HG03342 (cell line): ENCODE results near the gene ATP8A2.
"Not testable (repeated sequence)": the region's sequence is repeated elsewhere in the genome, so short reads cannot be mapped to it uniquely, and the experiment has no call there.

ENCODE experiments used
- ATAC-seq: cut with Tn5 transposase; IDR thresholded peaks from one replicate; pipeline ENCODE4 v1.9.1; 2021; ENCODE audit warnings: mild to moderate bottlenecking, moderate library complexity; ENCODE audit not compliant: unreplicated experiment

The ATP8A2 gene

DNA sequence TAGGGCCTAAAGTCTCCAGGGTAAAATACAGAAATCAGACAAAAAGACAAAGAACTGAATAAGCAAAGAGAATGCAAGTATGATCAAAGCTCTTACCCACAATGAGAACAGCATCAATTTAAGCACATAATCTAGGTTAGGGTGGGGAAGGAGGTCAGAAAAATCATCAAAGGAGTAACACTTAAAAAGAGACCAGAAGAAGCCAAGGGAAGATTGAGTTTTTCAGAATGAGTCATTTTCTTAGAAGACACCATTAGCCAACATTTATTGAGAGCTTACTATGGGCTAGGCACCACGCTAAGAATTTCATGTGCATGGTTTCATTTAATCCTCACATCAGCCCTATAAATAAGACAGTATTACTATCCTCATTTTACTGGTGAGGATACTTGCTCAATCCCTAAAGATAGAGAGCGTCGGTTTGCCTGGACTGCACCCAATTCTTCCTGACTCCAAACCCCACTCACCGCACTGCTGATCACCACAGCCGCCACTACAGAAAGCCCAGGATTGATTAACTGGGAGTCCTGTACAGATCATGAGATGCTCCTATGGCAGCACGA lies 681.7 kb downstream of the ATP8A2 start:
- ATAC-seq, result no peak

DNA sequence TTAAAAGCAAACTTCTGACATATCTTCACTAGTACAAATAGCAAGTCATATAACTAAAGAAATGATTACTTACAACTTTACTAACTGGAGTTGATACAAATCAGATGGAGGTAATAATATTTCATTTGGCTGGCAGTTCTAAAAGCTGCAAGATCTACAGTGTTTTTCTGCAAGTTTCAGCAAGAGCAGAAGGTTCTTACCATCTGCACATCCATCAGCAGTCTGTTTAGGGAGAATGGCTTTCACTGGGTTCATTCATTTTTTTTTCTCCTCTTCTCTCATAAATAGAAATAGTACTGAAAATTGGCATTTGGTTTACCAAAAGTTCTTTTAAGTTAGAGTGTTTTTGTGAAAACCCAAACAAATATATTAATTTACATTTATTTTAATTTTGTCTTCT lies 683.1 kb downstream of the ATP8A2 start:
- ATAC-seq, result no peak

DNA sequence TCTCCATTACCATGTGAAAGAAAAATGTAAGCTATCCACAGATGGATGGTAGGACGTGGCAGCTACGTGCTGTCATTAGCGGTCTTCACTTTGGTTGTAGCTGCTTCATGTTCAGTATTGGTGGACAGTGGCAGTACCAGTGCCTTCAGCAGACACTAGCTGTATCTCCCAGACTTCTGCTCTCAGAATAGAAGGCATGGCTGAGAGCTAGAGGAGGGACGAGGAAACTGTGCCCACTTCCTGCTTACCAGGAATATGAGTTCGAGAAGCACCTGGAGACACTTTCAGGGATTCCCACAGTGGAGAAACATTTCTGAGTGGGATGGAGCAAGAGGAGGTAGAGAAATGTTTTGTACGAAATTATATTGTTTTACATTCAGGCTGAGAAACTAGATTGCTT lies 686.9 kb downstream of the ATP8A2 start:
- ATAC-seq, result no peak

DNA sequence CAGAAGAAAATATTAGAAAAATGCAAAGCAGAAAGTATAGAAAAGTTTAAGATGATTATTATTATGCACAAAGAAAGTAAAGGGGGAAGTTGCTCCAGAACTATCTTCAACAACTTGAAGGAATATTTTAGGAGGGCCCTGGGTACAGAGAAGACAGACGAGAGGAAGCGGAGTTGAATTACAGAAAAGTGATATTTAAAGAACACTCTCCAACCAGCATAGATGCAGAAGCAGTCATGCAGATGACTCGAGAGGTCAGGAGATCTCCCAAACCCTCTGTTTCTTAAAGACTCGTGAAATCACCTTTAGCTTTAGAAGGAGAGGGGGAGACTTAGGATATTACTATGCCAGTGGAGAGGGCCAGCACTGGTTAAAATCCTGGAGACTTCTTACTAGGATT lies 688.6 kb downstream of the ATP8A2 start:
- no peak for ATAC-seq

DNA sequence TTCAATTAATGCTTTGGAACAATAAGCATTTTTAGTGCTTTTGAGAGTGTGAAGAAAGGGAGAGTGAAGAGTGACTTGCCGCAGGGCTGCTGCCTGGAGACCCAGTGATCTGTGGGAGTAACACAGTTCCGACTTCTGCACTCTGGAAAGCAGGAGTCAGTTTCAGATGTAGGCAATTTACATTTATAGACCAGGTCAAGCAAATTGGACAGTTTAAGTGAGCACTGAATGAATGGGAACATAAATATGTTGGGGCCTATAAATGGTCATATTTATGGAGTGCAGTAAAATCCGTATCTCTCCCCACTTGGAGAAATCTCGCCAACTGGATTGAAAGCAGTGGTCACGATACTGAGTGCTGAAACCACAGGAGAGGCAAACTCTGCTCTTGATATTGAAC lies 689.5 kb downstream of the ATP8A2 start:
- no peak for ATAC-seq

DNA sequence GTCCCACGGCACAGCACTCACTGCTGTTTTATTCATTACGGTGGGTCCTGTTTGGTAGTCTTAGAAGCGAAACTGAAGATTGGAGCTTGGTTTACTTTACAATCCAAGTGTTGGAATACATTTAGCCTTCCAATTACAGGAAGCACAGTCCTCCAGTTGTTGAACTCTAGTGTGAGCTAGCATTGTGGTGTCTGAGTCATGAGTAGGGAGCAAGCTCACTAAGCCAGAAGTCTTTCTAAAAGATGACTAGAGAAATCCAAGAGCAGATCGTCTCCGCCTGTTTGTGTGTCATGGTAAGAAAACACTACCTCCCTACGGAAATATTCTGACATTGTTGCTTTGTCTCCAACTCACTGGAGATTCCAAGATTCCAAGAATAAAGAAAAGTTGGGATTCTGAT lies 690.2 kb downstream of the ATP8A2 start:
- no peak for ATAC-seq

DNA sequence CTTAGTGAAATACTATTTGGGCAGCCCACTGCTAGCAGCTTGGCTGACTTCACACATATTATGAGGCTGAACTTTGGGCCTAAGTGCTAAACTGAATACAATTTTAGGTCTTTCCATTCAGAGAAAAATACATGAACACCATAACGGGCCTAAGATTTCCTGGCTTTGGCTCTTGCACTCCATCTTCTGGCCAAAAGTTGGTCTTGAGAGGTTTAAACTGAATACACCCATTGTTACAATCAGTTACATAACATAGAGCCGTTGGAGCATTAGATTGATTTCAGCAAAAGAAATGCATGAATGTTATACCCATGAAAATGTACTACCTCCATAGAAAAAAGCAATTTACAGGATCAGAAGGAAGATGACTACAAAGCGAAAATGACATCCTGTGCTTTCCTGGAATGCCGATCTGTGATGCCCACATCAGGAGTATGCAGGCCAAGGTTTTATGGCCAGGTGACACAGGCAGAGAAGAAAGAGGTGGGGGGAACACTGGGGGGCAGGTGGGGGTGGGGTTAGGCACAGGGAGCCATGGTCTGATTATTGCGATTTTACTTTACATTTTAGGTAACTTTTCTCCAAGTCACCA lies 691.2 kb downstream of the ATP8A2 start:
- no peak for ATAC-seq

DNA sequence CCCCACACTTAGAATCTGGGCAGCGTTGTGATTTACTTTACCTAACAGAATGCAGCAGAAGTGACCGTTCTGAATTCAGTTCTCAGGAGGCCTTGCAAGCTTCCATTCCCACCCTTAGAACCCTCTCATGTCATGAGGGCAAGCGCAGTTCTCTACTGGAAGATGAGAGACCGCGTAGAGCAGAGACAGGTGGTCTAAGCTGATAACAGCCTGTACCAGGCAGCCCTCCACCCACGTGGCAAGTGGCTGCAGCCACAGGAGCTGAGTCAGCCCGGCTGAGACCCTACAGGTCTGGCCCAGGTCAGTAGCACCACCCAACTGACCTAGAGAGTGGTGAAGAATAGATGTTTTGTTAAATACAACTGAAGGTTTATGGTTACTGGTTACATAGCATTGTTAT lies 694.7 kb downstream of the ATP8A2 start:
- not testable (repeated sequence) for ATAC-seq

DNA sequence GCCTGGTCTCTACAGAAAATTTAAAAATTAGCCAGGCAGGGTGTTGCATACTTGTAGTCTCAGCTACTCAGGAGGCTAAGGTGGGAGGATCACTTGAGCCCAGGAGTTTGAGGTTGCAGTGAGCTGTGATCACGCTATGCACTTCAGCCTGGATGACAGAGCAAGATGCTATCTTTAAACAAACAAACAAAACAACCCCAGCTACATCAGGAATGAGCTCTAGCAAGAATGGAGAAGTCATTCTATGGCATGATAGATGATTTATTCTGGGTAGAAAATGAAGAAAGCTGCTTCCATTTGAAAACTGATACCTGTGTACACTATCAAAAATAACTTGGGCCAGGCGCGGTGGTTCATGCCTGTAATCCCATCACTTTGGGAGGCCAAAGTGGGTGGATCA lies 695.8 kb downstream of the ATP8A2 start:
- ATAC-seq, result no peak

DNA sequence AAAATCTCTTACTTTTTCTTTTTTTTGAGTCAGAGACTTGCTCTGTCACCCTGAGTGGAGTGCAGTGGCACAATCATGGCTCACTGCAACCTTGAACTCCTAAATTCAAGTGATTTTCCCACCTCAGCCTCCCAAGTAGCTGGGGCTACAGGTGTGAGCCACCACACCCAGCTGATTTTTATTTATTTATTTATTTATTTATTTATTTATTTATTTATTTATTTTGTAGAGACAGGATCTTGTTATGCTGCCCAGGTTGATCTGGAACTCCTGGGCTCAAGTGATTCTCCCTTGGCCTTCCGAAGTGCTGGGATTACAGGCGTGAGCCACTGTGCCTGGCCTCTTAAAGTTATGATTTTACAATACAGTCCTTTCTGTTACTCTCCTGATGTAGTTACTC lies 696.6 kb downstream of the ATP8A2 start:
- ATAC-seq, result not testable (repeated sequence)

DNA sequence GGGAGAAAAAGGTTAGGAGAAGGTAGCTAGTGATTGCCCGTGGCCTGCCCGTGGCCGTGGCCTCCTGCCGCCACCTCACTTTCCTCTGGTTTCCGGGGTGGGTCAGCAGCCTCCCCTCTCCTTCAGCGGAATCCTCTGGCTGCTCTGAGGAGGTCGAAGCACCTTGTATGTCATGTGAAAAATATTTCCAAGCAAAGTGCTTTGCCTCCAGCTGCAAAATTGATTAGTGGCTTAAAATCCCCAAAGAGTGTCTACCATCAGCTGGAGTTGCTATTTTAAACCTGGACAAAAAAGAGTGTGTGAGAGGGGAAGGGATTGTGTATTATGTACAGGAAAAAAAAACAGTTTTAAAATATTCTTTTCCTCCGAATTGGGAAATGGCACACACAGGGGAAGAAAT lies 697.9 kb downstream of the ATP8A2 start:
- ATAC-seq, result not testable (repeated sequence)

DNA sequence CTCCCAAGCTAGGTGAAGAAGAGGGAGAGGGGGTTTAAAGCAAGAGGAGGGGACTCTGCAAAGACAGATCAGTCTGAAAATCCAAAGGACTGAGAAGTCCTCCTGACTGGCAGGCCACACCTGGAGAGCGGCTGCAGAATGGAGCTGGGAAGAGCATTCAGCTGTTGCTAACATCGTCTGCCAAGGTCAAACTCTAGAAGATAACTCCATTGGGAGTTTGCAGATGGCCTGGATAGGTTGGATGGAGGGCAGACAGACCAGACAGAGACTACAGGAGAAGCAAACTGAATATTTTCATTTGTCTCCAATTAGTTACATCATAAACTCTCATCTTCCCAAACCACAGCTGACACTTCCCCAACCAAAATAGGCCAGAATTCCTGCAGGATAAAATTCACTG lies 699.9 kb downstream of the ATP8A2 start:
- no peak for ATAC-seq

DNA sequence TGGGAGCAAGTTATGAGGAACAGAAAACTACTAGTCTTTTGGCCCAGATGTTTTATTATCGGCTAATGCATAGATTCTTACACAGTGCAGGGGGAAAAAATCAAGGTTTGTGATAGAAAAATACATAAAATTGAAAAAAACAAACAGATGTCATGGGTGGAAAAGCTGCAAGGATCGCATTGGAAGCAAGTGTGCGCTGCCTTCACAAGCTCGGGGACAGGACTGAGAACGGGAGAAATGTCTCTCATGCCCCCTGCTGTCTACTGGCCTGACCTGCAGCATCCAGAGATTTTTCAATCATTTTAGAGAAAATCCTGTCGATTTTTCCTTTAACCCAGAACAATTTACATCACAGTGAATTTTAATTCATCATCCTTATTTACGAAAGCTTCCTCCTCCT lies 700.6 kb downstream of the ATP8A2 start:
- ATAC-seq, result not testable (repeated sequence)

DNA sequence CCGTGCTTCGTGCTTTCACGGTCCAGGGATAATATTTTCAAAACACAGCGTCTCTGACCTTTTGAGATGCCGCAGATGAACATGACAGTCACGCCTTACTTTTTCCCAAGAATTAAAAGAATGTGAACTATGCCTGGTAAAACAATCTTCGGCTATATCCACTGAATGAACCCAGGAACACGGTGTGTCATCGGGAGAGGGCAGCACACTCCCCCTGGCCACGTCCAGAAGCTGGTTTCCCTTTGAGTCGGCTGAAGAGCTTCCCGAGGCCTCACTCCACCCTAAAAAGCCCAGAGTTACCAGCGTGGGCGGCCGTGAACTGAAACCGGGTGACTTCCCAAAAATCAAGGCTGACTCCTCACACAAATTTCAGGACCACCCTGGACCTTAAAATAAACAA lies 702.9 kb downstream of the ATP8A2 start:
- ATAC-seq, result no peak
